HT-29 (cell line): ENCODE results near the gene FAXDC2. TPM values are rescaled to one million over a fixed set of nuclear protein-coding genes. Genes with fewer than 3 reads are reported as not detected.
A peak's percentile ranks its signal among the peaks of the same experiment; 100 is the strongest.
"Not testable (repeated sequence)": the region's sequence is repeated elsewhere in the genome, so short reads cannot be mapped to it uniquely, and the experiment has no call there.

Experiments used
- DNase-seq: peaks from one replicate; pipeline ENCODE4 v3.0.0-alpha.2; 2015; ENCODE audit warnings: low spot score
- total RNA-seq: library from RNA; depleted of rRNA; stranded (reverse); fragments of >200 nt; shearing (Covaris generic); gene quantifications from 2 replicates; pipeline ENCODE4 v1.2.3, GENCODE V29; 2014

FAXDC2 gene
- total RNA-seq, 1 experiment from 2014 or later, result 3.5 TPM

GRCh38 chr5:154861946-154862345, 11.5 kb upstream of the FAXDC2 start:
- no peak for DNase-seq

DNA sequence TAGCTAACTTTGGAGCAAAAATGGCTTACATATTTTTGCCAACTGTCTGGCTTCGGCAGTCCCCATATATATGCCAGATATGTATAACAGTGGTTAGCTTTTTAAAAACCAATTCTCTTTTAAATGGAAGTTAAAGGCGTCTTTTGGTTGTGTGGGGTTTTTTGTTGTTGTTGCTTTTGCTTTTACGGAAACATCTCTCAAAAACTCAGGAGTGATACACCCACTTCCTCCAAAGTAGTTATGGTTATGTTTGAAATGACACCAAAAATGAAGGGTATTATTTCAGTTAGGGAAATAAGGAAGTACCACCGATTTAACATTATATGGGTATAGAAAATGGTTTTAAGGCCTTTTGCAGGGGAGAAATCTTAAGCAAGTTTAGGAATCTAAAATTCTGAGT, 10.4 kb upstream of the FAXDC2 start:
- no peak for DNase-seq

DNA sequence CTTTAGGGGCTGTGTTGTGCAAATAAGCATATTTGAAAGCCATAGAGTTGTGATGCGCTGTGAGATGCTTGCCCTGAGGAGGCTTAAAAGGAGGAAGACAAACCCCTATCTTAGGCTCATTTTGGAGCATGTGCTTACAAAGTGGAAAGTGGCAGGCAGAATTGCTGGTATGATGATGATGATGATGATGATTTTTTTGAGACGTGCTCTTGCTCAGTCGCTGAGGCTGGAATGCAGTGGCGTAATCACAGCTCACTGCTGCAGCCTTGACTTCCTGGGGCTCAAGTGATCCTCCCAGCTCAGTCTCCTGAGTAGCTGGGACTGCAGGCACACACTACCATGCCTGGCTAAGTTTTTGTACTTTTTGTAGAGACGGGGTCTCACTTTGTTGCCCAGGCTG, 9.7 kb upstream of the FAXDC2 start:
- DNase-seq, result no peak

DNA sequence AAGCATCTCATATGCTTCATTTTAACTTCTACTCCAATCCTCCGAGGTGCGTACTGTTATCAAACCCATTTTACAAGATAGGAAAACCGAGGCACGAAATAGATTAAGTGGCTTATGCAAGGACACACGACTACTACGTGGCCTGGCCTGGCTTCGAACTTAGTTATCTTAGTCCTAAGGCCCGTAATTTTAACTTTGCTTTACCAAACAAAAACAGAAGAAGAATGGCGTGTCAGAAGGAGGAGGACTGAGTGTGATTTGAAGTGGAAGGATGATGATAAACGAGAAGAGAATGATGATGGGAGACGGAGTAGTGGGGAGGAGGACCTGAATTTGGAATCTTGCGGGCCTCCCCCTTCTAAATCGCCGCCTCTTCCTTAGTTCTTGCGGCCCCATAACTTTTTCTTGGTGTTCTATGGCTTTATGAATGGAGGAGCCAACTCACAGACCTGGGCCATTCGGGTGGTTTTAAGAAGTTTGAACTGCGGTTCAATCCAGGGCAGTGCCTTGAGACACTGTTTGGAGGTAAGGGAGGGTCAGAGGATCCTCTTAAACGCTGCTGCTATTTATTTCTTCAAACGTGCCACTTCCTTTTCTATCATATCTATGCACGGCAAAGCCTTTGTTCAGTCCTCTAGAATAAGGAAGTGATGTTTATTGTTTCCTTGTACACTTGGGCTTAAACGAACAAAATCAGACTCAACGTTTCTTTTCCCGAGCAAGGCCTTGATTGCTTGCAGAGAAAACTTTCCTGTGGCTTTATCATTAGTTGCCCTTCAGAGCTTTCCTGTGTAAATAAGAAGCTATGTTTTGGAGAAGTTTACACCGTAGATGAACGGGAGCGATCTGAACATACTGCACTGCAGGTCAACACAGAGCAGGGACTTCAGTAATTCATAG, 8.8 kb upstream of the FAXDC2 start:
- DNase-seq, result peak; percentile 49

DNA sequence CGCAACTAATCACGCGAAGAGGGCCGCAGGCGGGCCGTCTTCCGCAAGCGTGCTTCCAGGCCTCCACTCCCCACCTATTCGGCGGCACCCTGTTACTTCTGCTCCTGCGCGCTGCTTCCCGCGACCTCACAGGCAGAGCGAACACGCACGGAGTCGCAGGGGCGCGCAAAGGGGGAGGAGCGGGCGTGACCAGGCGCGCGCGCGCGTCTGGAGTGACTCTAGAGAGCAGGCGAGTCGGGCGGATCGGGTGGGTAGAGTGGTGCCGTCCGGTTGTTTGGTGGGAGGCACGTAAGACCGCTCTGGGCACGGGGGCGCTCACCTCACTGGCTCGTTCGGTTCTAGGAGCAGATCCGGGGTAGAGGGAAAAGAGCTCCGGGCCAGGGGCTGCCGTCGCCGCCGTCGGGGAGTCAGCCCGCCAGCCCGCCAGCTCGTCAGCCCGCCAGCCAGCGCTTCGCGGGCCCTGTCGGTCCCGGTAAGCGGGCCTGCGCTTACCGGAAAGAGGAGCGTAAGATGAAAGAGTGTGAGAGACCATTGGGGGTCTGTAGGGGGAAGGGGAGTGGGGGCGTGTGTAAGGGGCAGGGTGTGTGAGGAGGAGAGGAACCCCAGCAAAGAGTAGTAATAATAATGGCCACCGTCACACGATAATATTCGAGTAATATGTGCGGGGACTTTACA, 8.0 kb upstream of the FAXDC2 start, which contains the start of gene CNOT8:
Gene CNOT8 (plus strand): TSS at position 331 of the 675 bp plus-strand sequence. CDS start 4,652 bp downstream, outside the sequence.
- peak; percentile 98 for DNase-seq

GRCh38 chr5:154857530-154858296, 7.3 kb upstream of the FAXDC2 start:
- peak; percentile 94 for DNase-seq

- DNase-seq, result no peak
Observed at GRCh38 chr5:154851351-154851750, 948 bp upstream of the FAXDC2 start.

DNA sequence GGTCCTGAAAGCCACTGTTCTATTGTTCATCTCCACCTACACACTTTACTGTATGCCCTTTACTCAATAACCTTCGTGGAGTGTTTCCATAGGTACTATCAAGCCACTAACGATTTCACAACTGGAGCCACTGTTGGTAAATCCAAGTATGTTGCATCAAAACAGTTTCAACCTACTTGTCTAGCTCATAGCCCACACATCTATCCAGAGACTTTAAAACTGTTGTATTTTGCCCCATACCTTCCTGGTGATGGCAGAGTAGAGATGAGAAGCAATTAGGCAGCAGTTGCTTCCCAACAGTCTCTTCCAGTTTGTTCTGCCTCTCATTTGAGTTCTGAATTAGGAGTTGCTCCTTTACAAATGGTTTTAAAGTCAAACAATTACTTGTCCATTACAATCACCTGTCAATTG, 607 bp downstream of the FAXDC2 start:
- no peak for DNase-seq

DNA sequence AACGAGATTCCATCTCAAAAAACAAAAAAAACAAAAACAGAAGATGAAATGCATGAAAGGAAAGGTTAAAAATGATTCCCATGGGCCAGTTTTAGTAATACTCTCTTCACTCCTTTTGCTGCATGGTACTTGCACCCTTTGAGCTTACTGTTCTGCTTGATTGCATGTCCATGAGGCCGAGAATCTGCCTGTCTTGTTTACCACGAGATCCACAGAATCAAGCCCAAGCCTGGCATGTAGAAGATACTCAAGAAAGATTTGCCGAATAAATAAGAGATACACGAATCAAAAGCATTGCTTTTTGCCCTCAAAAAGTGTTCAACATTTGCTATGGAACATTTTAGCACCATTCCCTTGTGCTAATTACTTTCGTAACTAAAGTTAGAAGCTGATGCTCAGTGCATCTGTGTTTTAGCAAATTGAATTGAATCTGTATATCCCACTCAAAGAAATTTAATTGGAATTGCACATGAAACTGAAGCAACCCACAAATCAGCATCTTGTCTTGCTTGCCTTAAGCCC, 1.1 kb downstream of the FAXDC2 start:
- DNase-seq, result no peak

DNA sequence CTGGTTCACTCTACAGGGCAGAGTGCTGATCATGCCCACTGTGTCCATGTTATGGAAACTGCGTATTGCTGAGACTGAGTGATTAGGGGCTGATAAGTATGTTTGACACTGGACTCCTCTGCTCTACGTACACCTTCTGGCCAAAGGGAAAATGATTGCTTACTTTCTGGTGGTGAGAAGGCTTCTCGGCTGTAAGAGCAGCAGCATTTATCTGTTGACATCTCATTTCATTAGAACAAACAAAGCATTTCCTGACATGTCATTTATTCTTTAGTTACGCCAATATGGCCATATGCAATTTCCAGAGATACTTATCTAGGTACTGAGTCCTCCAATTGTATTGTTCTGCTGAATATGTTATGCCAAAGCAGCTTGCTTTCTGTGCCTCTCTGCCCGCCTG, 5.6 kb downstream of the FAXDC2 start:
- DNase-seq, result peak; percentile 45

DNA sequence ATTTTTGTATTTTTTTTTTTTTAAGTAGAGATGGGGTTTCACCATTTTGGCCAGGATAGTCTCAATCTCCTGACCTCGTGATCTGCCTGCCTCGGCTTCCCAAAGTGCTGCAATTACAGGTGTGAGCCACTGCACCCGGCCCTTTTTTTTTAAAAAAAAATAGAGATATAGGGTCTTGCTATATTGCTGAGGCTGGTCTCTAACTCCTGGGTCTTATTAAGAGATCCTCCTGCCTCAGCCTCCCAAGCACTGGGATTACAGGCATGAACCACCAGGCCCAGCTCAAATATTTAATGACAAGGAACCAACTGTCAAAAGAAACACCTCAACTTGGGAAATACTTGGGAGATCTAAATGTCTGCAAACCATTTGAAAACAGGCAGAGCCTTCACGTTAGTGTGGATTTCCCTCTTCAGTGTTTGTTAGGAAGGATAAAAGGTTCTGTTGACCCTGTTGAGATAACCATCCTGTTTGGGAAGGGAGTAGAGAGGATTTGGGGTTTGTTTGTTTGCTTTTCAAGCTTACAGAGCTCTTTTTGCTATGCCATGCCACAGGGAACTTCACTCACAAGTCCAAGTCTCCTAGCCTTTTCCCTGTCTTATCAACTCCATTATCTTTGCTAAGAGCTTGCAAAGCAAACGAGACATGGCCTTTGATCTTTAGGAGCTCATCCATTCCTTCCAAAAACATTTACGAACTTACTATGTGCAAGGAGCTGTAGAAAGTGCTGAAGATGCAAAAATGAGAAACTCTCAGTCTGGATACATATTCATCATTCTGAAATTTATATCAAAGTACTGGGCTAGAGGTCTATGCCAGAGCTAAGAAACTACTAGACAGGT, 7.5 kb downstream of the FAXDC2 start:
- no peak for DNase-seq

DNA sequence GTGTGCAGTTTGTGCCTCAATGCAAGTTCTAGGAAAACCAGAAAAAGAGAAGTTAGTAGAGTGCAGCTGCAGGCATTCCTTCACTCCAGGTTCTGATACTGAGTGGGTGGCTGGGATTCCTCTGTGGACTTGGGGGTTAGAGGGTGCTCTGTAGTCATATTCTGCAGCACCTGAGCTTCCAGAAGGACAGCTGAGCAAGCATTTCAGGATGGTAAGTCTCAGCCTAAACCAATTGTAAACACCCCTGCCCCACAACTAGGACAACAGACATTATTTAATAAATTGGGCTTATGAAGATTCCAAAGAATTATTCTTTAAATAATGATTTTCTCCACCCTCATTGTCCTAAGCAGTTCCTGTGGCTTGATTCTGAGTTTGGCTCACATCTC, 9.1 kb downstream of the FAXDC2 start:
- no peak for DNase-seq

DNA sequence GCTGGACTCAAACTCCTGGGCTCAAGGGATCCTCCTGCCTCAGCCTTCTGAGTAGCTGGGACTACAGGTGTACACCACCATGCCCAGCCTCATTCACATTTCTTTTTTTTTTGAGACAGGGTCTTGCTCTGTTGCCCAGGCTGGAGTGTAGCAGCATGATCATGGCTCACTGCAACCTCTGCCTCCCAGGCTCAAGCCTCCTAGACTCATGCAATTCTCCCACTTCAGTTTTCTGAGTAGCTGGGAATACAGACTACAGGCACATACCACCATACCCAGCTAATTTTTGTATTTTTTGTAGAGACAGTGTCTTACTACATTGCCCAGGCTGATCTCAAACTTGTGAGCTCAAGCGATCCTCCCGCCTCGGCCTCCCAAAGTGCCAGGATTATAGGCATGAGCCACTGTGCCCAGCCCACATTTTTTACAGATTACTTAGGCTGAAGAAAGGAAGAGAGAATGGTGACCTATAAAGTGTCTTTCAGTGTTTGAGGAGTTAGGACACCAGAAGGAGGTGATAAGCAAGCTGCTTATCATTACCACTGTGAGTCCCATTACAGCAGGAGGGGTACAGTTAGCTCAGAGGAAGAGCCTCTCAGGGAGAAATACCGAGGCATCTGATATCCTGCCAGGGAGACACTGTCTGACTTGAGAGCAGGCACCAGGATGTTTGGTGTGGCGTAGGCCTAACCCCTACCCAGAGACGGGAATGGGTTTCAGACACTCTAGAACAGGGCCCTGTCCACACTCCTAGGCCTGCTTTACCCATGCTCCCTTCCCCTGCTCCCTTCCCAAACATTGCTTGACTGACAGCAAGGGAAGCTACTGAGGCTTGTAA, 9.7 kb downstream of the FAXDC2 start:
- no peak for DNase-seq

- no peak for DNase-seq
Observed at GRCh38 chr5:154837009-154837901, 13.1 kb downstream of the FAXDC2 start.

DNA sequence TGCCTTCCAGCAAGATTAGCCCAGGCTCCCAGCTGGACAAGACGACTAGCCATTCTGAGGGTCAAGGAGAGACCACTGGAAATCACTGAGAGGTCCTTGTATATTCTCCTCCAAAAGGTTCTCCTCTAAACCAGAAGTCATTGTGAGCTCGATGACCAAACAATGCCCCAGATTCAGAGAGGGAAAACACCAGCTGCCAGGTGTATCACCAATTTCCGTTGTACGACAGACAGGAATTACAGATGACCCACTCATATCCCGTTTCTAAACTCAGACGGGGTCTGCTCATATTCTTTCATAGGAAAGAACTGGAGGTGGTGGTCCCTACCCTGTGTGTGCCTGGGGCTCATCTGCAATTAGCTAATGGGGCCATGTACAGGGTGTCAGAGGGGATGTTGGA, 14.2 kb downstream of the FAXDC2 start:
- DNase-seq, result no peak

- not testable (repeated sequence) for DNase-seq
Observed at GRCh38 chr5:154835701-154836052, 14.7 kb downstream of the FAXDC2 start.

DNA sequence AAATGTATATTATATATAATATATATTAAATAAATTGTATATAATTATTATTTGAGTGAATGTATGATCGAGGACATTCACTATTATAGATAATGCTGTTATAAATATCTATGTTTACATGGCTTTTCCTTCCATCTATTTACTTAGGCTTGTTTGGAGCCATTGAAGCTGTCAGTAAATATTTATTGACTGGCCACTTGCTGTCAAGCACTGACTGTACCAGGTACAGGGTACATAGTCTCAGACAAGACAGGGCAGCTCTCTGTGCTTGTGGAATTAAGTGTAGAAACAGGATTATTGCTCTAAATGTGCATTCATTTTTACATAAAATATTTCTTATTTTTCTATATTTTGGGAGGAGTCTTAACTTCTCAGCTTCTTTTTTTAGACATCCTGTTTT, 16.4 kb downstream of the FAXDC2 start:
- no peak for DNase-seq

DNA sequence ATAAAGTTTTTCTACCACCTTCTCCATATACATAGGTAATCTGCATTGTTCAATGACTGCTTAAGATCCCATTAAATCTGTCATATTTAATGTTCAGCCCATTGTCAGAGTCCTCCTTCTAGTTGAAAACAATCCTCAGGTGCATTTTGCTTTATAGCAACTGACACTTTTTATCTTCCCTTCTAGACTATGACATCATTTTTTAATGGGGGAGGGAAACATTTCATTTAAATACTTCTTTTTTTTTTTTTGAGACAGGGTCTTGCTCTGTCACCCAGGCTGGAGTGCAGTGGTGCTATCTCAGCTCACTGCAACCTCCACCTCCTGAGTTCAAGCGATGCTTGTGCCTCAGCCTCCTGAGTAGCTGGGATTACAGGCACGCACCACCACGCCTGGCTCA, 17.6 kb downstream of the FAXDC2 start:
- not testable (repeated sequence) for DNase-seq

DNA sequence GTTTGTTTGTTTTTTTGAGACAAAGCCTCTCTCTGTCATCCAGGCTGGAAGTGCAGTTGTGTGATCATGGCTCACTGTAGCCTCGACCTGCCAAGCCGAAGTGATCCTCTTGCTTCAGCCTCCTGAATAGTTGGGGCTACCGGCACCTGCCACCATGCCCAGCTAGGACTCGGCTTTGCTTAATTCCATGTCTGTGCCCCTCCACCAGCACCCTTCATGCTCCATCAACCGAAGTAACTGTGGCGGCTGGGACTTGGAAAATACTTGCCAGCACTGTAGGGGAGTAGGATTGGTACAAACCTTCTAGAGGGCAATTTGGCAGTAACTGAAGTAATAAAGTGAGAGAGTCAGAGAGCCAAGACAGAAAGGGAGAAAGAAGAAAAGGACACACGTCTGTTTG, 19.0 kb downstream of the FAXDC2 start:
- DNase-seq, result no peak
